Mammary epithelial cell (primary cell): ENCODE results near the gene EXTL1.

Experiments
- CTCF ChIP-seq, 2 donors: IDR thresholded peaks in 1 of 2; conservative IDR thresholded peaks in 1 of 2; 2 replicates each; pipeline ENCODE4 v1.5.1; 2011 to 2012; ENCODE audit warnings: inconsistent platforms in 2 of 2, low read length in 2 of 2, mild to moderate bottlenecking in 2 of 2, control low read depth in 1 of 2, low read depth in 1 of 2; ENCODE audit not compliant: insufficient read depth in 1 of 2; ENCODE audit errors: extremely low read depth in 1 of 2
- EZH2 ChIP-seq: IDR thresholded peaks from 2 replicates; pipeline ENCODE4 v1.6.1; 2012; ENCODE audit warnings: low read length, inconsistent platforms, borderline replicate concordance

GRCh38 chr1:25999041-25999800, 22.4 kb upstream of the EXTL1 start:
- no peak for TF ChIP-seq CTCF (conservative IDR thresholded peaks at IDR 0.05 in 1 of 2, IDR thresholded peaks at IDR 0.05 in 1 of 2; ENCODE audit: extremely low read depth in 1 of 2, insufficient read depth in 1 of 2, low read depth in 1 of 2, low read length in 2 of 2)
- TF ChIP-seq EZH2: no peak
